H1 (cell line): ENCODE measurements around the gene RRP1. TPM values are rescaled to one million over a fixed set of nuclear protein-coding genes. Genes with fewer than 3 reads are reported as not detected.
A peak's percentile ranks its signal among the peaks of the same experiment; 100 is the strongest.

Source experiments
- CTCF ChIA-PET: fragments of 300-600 bp; sonication (Branson Sonifier 250); formaldehyde crosslinking; loops from one replicate; lab custom pipeline; 2021; ENCODE audit not compliant: partially characterized antibody; lab: Charles Lee
- POLR2A ChIA-PET: fragments of 300-600 bp; sonication (Branson Sonifier 250); formaldehyde crosslinking; loops from one replicate; lab custom pipeline; 2021; ENCODE audit warnings: inconsistent platforms; ENCODE audit not compliant: partially characterized antibody; lab: Charles Lee
- DNase-seq, 2 experiments: peaks; one replicate each; pipeline versions ENCODE4 v3.0.0 to v3.0.0-alpha.2; 2010 to 2022; ENCODE audit warnings: low spot score in 2 of 2, low read depth in 1 of 2, mixed read lengths in 1 of 2
- FAIRE-seq: peaks from 2 replicates; lab custom pipeline; 2011; peaks lifted over from hg19 to GRCh38; lab: Jason Lieb, UNC
- H2AFZ ChIP-seq: 2 replicates; pipeline ENCODE4 v1.8.1; 2012; ENCODE audit warnings: low read length, inconsistent platforms
- H2AK5ac ChIP-seq: 2 replicates; pipeline ENCODE4 v1.6.1; 2013; ENCODE audit warnings: low read depth, low read length
- H2BK120ac ChIP-seq: replicated peaks from 2 replicates; pipeline ENCODE3; 2013; ENCODE audit warnings: low read depth, low read length, inconsistent platforms
- H2BK12ac ChIP-seq: 2 replicates; pipeline ENCODE4 v1.6.1; 2013; ENCODE audit warnings: low read depth, low read length
- H2BK15ac ChIP-seq: 2 replicates; pipeline ENCODE4 v1.6.1; 2013; ENCODE audit warnings: low read length
- H2BK20ac ChIP-seq: 2 replicates; pipeline ENCODE4 v1.6.1; 2013; ENCODE audit warnings: low read length
- H2BK5ac ChIP-seq: 2 replicates; pipeline ENCODE4 v1.6.1; 2013; ENCODE audit warnings: low read depth, low read length
- H3K14ac ChIP-seq: 2 replicates; pipeline ENCODE4 v1.6.1; 2013; ENCODE audit warnings: inconsistent platforms; ENCODE audit not compliant: insufficient read length
- H3K18ac ChIP-seq: 2 replicates; pipeline ENCODE4 v1.6.1; 2013; ENCODE audit warnings: low read length; ENCODE audit errors: extremely low read depth
- H3K23ac ChIP-seq: 2 replicates; pipeline ENCODE4 v1.6.1; 2013; ENCODE audit warnings: inconsistent platforms; ENCODE audit not compliant: insufficient read length
- H3K23me2 ChIP-seq: 2 replicates; pipeline ENCODE4 v1.6.1; 2013; ENCODE audit warnings: low read depth, low read length
- H3K27ac ChIP-seq: 2 replicates; pipeline ENCODE4 v1.6.1; 2011; ENCODE audit warnings: low read depth, low read length, inconsistent platforms
- H3K27me3 ChIP-seq, 4 experiments: replicated peaks in 1 of 4; 1 replicate in 1 of 4; 2 replicates in 3 of 4; pipeline versions ENCODE4 v1.6.1 to v1.8.1; 2011 to 2013; ENCODE audit warnings: low read length in 3 of 4, mild to moderate bottlenecking in 3 of 4, inconsistent platforms in 2 of 4, mixed read lengths in 2 of 4, moderate library complexity in 1 of 4; ENCODE audit not compliant: control insufficient read depth in 3 of 4, insufficient read depth in 3 of 4; ENCODE audit errors: extremely low read depth in 1 of 4
- H3K36me3 ChIP-seq, 4 experiments: 2 replicates each; pipeline versions ENCODE4 v1.6.1 to v1.8.1; 2011 to 2013; ENCODE audit warnings: mild to moderate bottlenecking in 4 of 4, low read length in 3 of 4, moderate library complexity in 2 of 4, control low read depth in 1 of 4, inconsistent platforms in 1 of 4; ENCODE audit not compliant: insufficient read depth in 4 of 4, control insufficient read depth in 2 of 4
- H3K4ac ChIP-seq: replicated peaks from 2 replicates; pipeline ENCODE3; 2013; ENCODE audit warnings: low read length, low read depth, mixed read lengths, inconsistent platforms; ENCODE audit not compliant: insufficient read length
- H3K4me1 ChIP-seq, 4 experiments: replicated peaks in 1 of 4; 1 replicate in 1 of 4; 2 replicates in 3 of 4; pipeline versions ENCODE4 v1.6.1 to v1.8.1; 2011 to 2013; ENCODE audit warnings: low read length in 3 of 4, inconsistent platforms in 2 of 4, mixed read lengths in 1 of 4; ENCODE audit not compliant: insufficient read depth in 4 of 4, control insufficient read depth in 3 of 4
- H3K4me2 ChIP-seq, 2 experiments: 2 replicates each; pipeline versions ENCODE4 v1.6.1 to v1.8.1; 2011 to 2013; ENCODE audit warnings: low read depth in 2 of 2, low read length in 2 of 2, control low read depth in 1 of 2, inconsistent platforms in 1 of 2, mild to moderate bottlenecking in 1 of 2; ENCODE audit not compliant: insufficient read depth in 1 of 2
- H3K4me3 ChIP-seq, 4 experiments: fragments of 200-600, 300-600 bp in 1 of 4; sonication (generic), shearing (Covaris generic), sonication (Bioruptor Twin) in 1 of 4; 2 replicates each; pipeline versions ENCODE4 v1.5.1 to v1.8.1; 2011 to 2016; ENCODE audit warnings: low read length in 4 of 4, low read depth in 3 of 4, control low read depth in 2 of 4, inconsistent platforms in 2 of 4, mild to moderate bottlenecking in 2 of 4, mixed read lengths in 1 of 4, moderate library complexity in 1 of 4; ENCODE audit not compliant: insufficient read depth in 2 of 4; ENCODE audit errors: extremely low read depth in 1 of 4
- H3K56ac ChIP-seq: replicated peaks from 2 replicates; pipeline ENCODE3; 2013; ENCODE audit warnings: low read depth, mild to moderate bottlenecking, mixed read lengths, low read length, inconsistent platforms; ENCODE audit not compliant: insufficient read length
- H3K79me1 ChIP-seq: 2 replicates; pipeline ENCODE4 v1.6.1; 2013; ENCODE audit warnings: low read depth, low read length, control low read depth
- H3K79me2 ChIP-seq, 2 experiments: 2 replicates each; pipeline versions ENCODE4 v1.6.1 to v1.8.1; 2012 to 2013; ENCODE audit warnings: low read length in 2 of 2, mild to moderate bottlenecking in 2 of 2, inconsistent platforms in 1 of 2; ENCODE audit not compliant: insufficient read depth in 2 of 2, control insufficient read depth in 1 of 2
- H3K9ac ChIP-seq, 4 experiments: replicated peaks in 1 of 4; 1 replicate in 1 of 4; 2 replicates in 3 of 4; pipeline versions ENCODE4 v1.6.1 to v1.8.1; 2011 to 2013; ENCODE audit warnings: low read depth in 3 of 4, low read length in 3 of 4, control low read depth in 2 of 4, mild to moderate bottlenecking in 2 of 4, moderate library complexity in 2 of 4, inconsistent platforms in 1 of 4; ENCODE audit errors: extremely low read depth in 1 of 4
- H3K9me3 ChIP-seq, 2 experiments: 2 replicates each; pipeline versions ENCODE4 v1.6.1 to v1.8.1; 2012 to 2013; ENCODE audit warnings: mild to moderate bottlenecking in 2 of 2, moderate library complexity in 2 of 2, control low read depth in 1 of 2, inconsistent platforms in 1 of 2, low read depth in 1 of 2, low read length in 1 of 2, mixed read lengths in 1 of 2; ENCODE audit not compliant: insufficient read depth in 2 of 2
- H4K20me1 ChIP-seq, 2 experiments: replicated peaks in 1 of 2; 2 replicates each; pipeline versions ENCODE3 to v1.8.1; 2011 to 2013; ENCODE audit warnings: inconsistent platforms in 2 of 2, low read length in 2 of 2, mild to moderate bottlenecking in 1 of 2; ENCODE audit not compliant: insufficient read depth in 2 of 2, control insufficient read depth in 1 of 2
- H4K5ac ChIP-seq: 2 replicates; pipeline ENCODE4 v1.6.1; 2013; ENCODE audit warnings: low read length, low read depth, mixed read lengths, inconsistent platforms; ENCODE audit not compliant: insufficient read length
- H4K8ac ChIP-seq: 2 replicates; pipeline ENCODE4 v1.8.0; 2013; ENCODE audit warnings: mild to moderate bottlenecking, moderate library complexity, low read length, inconsistent platforms; ENCODE audit not compliant: insufficient read depth; ENCODE audit errors: extremely low read depth
- H4K91ac ChIP-seq: replicated peaks from 2 replicates; pipeline ENCODE3; 2013; ENCODE audit warnings: low read length, mixed read lengths, inconsistent platforms; ENCODE audit not compliant: insufficient read length
- EZH2 ChIP-seq: fragments of 200-600 bp; sonication (generic); IDR thresholded peaks from 2 replicates; pipeline ENCODE4 v1.7.1; 2012; ENCODE audit warnings: low read depth, mild to moderate bottlenecking, moderate library complexity, low read length, inconsistent platforms; ENCODE audit not compliant: severe bottlenecking
- RNF2 ChIP-seq: fragments of 200-900, 300-1000 bp; sonication (generic); IDR thresholded peaks from 2 replicates; pipeline ENCODE4 v1.7.1; 2016; ENCODE audit warnings: borderline replicate concordance, low read depth, mild to moderate bottlenecking, antibody characterized with exemption, low read length; ENCODE audit not compliant: poor library complexity, severe bottlenecking; ENCODE audit errors: missing control alignments
- SP2 ChIP-seq: IDR thresholded peaks from 2 replicates; pipeline ENCODE4 v1.6.1; 2012; ENCODE audit warnings: mild to moderate bottlenecking, low read length, inconsistent platforms
- WGBS, 2 experiments: shearing (Covaris generic) in 1 of 2; methylation state at CpG; one replicate each; pipeline versions ENCODE4 v1.1.6 to v1.1.7; 2013 to 2015; ENCODE audit warnings: low lambda C conversion rate in 2 of 2, mixed read lengths in 2 of 2, inconsistent platforms in 1 of 2, low coverage in 1 of 2, missing lambda C conversion rate in 1 of 2; ENCODE audit not compliant: insufficient replicate concordance in 2 of 2, insufficient coverage in 1 of 2, insufficient read length in 1 of 2; ENCODE audit errors: extremely low coverage in 1 of 2, missing lambda C conversion rate in 1 of 2; 5-methylcytosine and 5-hydroxymethylcytosine counted together
- long read RNA-seq, 2 experiments: library from RNA in 1 of 2; library from capped mRNA in 1 of 2; stranded (forward); transcript quantifications; one replicate each; pipeline ENCODE4 v2.0.0, GENCODE V29; 2021; ENCODE audit warnings: inconsistent platforms in 1 of 2
- polyA minus RNA-seq, 3 experiments: library from RNA; depleted of rRNA, polyadenylated mRNA; stranded (reverse); fragments of >200 nt; gene quantifications; 1 replicate in 2 of 3; 2 replicates in 1 of 3; pipeline ENCODE4 v1.2.3, GENCODE V29; 2011
- polyA plus RNA-seq, 7 experiments: library from polyadenylated mRNA; depleted of rRNA in 3 of 7; stranded (reverse) in 5 of 7; unstranded in 2 of 7; fragments of >200 nt in 5 of 7; fragments of 200-250 nt in 2 of 7; gene quantifications; 1 replicate in 5 of 7; 2 replicates in 1 of 7; 4 replicates in 1 of 7; pipeline versions ENCODE4 v1.2.1 to v1.2.3, GENCODE V29; 2011 to 2013; ENCODE audit warnings: missing spikeins in 2 of 7, mixed read lengths in 2 of 7
- total RNA-seq: library from RNA; stranded (reverse); fragmentation: NEBNext Ultra II Directional; extraction: Animal tissue kit (Norgen Biotek cat#: 25700); gene quantifications from 2 replicates; pipeline ENCODE4 v1.2.1, GENCODE V29; 2021
- TF ChIP-seq, protein P1 (sequence below): IDR thresholded peaks from 2 replicates; pipeline ENCODE4 v1.6.1; 2011; ENCODE audit warnings: low read depth, mild to moderate bottlenecking, low read length; ENCODE audit not compliant: insufficient read depth

RRP1 gene, protein sequence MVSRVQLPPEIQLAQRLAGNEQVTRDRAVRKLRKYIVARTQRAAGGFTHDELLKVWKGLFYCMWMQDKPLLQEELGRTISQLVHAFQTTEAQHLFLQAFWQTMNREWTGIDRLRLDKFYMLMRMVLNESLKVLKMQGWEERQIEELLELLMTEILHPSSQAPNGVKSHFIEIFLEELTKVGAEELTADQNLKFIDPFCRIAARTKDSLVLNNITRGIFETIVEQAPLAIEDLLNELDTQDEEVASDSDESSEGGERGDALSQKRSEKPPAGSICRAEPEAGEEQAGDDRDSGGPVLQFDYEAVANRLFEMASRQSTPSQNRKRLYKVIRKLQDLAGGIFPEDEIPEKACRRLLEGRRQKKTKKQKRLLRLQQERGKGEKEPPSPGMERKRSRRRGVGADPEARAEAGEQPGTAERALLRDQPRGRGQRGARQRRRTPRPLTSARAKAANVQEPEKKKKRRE
- total RNA-seq (54.3 and 55.2 TPM in 2 replicates), polyA plus RNA-seq (2011; rRNA removed) (11.6 and 22.8 TPM in 2 replicates), polyA minus RNA-seq (2011; rRNA and poly(A)+ RNA removed) (23.5 and 28.3 TPM in 2 replicates)
- polyA plus RNA-seq (2011; cell fraction: cytosol; rRNA removed): 30.9 TPM
- 73.1 TPM for polyA plus RNA-seq (2011; cell fraction: nucleus; rRNA removed)
- polyA plus RNA-seq (2012, experiment 1 of 2): 44.1 to 55.7 TPM (median 49.9 TPM) in 4 replicates
- 36.7 TPM for polyA plus RNA-seq (2012, experiment 2 of 2)
- 34.0 TPM for polyA plus RNA-seq (2013, experiment 1 of 2)
- 32.3 TPM for polyA plus RNA-seq (2013, experiment 2 of 2)
- 18.1 TPM for polyA minus RNA-seq (2011; cell fraction: cytosol; rRNA and poly(A)+ RNA removed)
- polyA minus RNA-seq (2011; cell fraction: nucleus; rRNA and poly(A)+ RNA removed): 53.8 TPM
- long read RNA-seq, experiment 1, partial matches to known transcripts: 1 of 9 reads
- long read RNA-seq, experiment 1, other reads (novel, unspliced or antisense): 8 of 9 reads
- long read RNA-seq, experiment 2, transcript RRP1-207 (13 exons, 3,022 nt): major isoform, 67 of 89 reads
- long read RNA-seq, experiment 2, partial matches to known transcripts: 4 of 89 reads
- long read RNA-seq, experiment 2, other reads (novel, unspliced or antisense): 18 of 89 reads

- H3K79me1 ChIP-seq: peaks cover 26% of the 10 kb centered on the region
- no peak within 1 kb of the TSS for H2BK15ac ChIP-seq
- peak within 1 kb of the TSS; percentile 83; the same call in 1 of the 2 replicates for H3K18ac ChIP-seq
- DNase-seq: peak; percentile 69 to 99
- CTCF ChIA-PET: interaction anchor here (0.6 to 2.4 kb wide), 25 partner anchors 10 to 893 kb away, joined by 3 to 10 read pairs (median 4); partner anchors contain the start of gene KRTAP12-1
- H3K4me1 ChIP-seq: peaks cover 0 to 12% (median 3%) of the 10 kb centered on the region in 4 experiments; a peak in 4 of 7 replicates
- no peaks in the 10 kb centered on the region for H3K9me3 ChIP-seq
- no peak within 1 kb of the TSS for H3K14ac ChIP-seq
- no peak within 1 kb of the TSS for H2BK20ac ChIP-seq
- H3K23ac ChIP-seq: no peak within 1 kb of the TSS
- POLR2A ChIA-PET: interaction anchor here (0.7 to 7.6 kb wide), 18 partner anchors 9 to 249 kb away, joined by 3 to 80 read pairs (median 4); no protein-coding TSS in a partner anchor
- H2AK5ac ChIP-seq: no peak within 1 kb of the TSS
- WGBS, 2 experiments: 2% methylated on average over 61 of the region's 83 CpGs; no CpG with 5 or more reads in 1 of the 2 experiments
- peak within 1 kb of the TSS; percentile 83 for H2BK5ac ChIP-seq
- no peak for FAIRE-seq
- no peak within 1 kb of the TSS for H4K91ac ChIP-seq
- H3K4ac ChIP-seq: peak within 1 kb of the TSS; percentile 98
- peaks cover 26 to 35% (median 31%) of the 10 kb centered on the region in 4 experiments for H3K36me3 ChIP-seq
- no peaks in the 10 kb centered on the region; a peak in 1 of 7 replicates for H3K27me3 ChIP-seq
- peaks cover 11 to 46% of the 10 kb centered on the region in 2 experiments for H3K79me2 ChIP-seq
- H3K27ac ChIP-seq: peak within 1 kb of the TSS; percentile 64
- no peak within 1 kb of the TSS for H2BK120ac ChIP-seq
- peak within 1 kb of the TSS; percentile 72 to 92 (median 89) for H3K4me3 ChIP-seq
- H3K23me2 ChIP-seq: peaks cover 5% of the 10 kb centered on the region; the same call in 1 of the 2 replicates
- H2AFZ ChIP-seq: 0 out of 2 replicates have a peak within 1 kb of the TSS, but pooled peaks have one; percentile 59
- H4K5ac ChIP-seq: peak within 1 kb of the TSS; percentile 100
- peak within 1 kb of the TSS; percentile 98 for H4K8ac ChIP-seq
- peak within 1 kb of the TSS; percentile 97 for H3K56ac ChIP-seq
- no peak within 1 kb of the TSS for H2BK12ac ChIP-seq
- peaks cover 4 to 16% of the 10 kb centered on the region in 2 experiments for H4K20me1 ChIP-seq
- H3K4me2 ChIP-seq: peak within 1 kb of the TSS; percentile 85 to 92
- peak within 1 kb of the TSS; percentile 74 to 94 (median 92) for H3K9ac ChIP-seq
- TF ChIP-seq RNF2: no peak
- TF ChIP-seq, protein P1, sequence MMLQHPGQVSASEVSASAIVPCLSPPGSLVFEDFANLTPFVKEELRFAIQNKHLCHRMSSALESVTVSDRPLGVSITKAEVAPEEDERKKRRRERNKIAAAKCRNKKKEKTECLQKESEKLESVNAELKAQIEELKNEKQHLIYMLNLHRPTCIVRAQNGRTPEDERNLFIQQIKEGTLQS: peak; percentile 99
- TF ChIP-seq EZH2: no peak
- no peak for TF ChIP-seq SP2
Measured at GRCh38 chr21:43789276-43790009, at the start of gene RRP1. Gene RRP1, plus strand, starts transcription at chr21:43789577. Its CDS starts 53 bp downstream, at chr21:43789630.
